ENCODE measurements around the gene ALDH3A1. TPM values are rescaled to one million over a fixed set of nuclear protein-coding genes. Genes with fewer than 3 reads are reported as not detected.

The ALDH3A1 gene
- total RNA-seq, 1 experiment from 2014 or later: not detected

GRCh38 chr17:19752216-19753050 is 4.3 kb upstream of the ALDH3A1 start:
- H3K4me1 ChIP-seq: no peaks in the 10 kb centered on the region
- H3K36me3 ChIP-seq: no peaks in the 10 kb centered on the region
- H3K27ac ChIP-seq: no peak overlapping the region
- H3K27me3 ChIP-seq: peaks cover 41% of the 10 kb centered on the region
- DNase-seq: no peak
- H3K9me3 ChIP-seq (replicated peaks): no peaks in the 10 kb centered on the region
- no peak overlapping the region for H3K4me3 ChIP-seq

- Histone ChIP-seq H3K4me3 (no peak overlapping the region), H3K9me3 (replicated peaks) (no peaks in the 10 kb centered on the region), H3K27me3 (peaks cover 45% of the 10 kb centered on the region), H3K27ac (no peak overlapping the region), H3K36me3 (no peaks in the 10 kb centered on the region), H3K4me1 (no peaks in the 10 kb centered on the region)
- no peak for DNase-seq
Observed at GRCh38 chr17:19750835-19751234, 2.7 kb upstream of the ALDH3A1 start.

DNA sequence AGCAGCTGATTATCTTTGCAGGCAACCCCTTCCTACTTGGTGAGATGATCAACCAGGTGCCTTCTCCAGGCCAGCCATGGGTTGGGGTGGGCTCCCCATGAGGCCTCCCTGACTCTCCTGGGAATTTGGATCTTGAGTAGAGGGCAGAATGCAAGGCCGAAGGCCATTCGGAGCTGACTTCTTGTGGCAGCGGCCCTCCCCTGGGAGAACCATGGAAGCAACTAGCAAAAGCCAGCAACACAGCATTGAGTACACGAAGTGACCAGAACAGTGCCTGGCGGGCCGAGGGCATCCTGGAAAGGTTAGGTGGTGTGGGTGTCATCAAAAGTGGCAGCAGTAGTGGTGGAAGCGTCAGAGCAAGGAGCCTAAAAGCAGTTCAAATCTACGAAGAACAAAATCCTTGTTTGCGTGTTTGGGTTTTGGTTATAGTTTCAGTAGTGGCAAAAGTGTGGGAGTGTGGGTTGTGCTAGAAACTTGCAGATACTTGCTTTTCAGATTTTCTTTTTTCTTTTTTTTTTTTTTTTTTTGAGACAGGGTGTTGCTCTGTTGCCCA is 2.0 kb upstream of the ALDH3A1 start:
- Histone ChIP-seq H3K36me3 (no peaks in the 10 kb centered on the region), H3K4me1 (no peaks in the 10 kb centered on the region), H3K9me3 (replicated peaks) (no peaks in the 10 kb centered on the region), H3K27ac (no peak overlapping the region), H3K4me3 (no peak overlapping the region), H3K27me3 (peaks cover 49% of the 10 kb centered on the region)
- no peak for DNase-seq

GRCh38 chr17:19748807-19749193 is 702 bp upstream of the ALDH3A1 start:
- H3K36me3 ChIP-seq: no peaks in the 10 kb centered on the region
- no peak for DNase-seq
- H3K27me3 ChIP-seq: peaks cover 45% of the 10 kb centered on the region
- no peak overlapping the region for H3K27ac ChIP-seq
- H3K9me3 ChIP-seq (replicated peaks): no peaks in the 10 kb centered on the region
- no peaks in the 10 kb centered on the region for H3K4me1 ChIP-seq
- no peak overlapping the region for H3K4me3 ChIP-seq

DNA sequence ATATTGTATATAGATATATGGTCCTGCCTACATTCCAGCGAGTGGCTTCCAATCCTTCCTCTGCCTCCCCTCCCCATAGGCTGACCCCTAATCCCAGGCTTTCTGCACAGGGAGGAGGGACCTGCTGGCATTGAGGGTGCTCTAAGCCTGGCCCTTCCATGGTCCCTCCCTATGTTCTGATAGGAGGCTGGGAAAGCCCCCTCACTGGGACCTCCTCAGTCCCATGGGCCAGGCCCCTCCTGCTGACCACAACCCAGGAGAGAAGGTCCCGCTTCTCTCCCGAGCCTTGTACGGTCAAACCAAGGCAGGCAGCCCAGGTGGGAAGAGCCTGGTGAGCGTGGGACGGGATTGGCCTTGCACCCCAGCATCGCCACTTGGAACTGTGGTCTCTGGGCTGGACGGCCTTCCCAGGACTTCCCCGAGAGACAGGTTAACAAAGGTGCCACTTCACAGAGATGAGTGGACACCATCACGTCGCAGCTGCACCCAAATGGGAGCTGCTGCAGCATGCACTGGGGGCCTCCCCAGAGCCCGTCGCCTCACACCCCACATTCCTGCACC is 859 bp downstream of the ALDH3A1 start:
- DNase-seq: no peak
- peaks cover 38% of the 10 kb centered on the region for H3K27me3 ChIP-seq
- no peaks in the 10 kb centered on the region for H3K4me1 ChIP-seq
- no peak overlapping the region for H3K4me3 ChIP-seq
- H3K36me3 ChIP-seq: no peaks in the 10 kb centered on the region
- H3K27ac ChIP-seq: no peak overlapping the region
- H3K9me3 ChIP-seq (replicated peaks): no peaks in the 10 kb centered on the region

DNA sequence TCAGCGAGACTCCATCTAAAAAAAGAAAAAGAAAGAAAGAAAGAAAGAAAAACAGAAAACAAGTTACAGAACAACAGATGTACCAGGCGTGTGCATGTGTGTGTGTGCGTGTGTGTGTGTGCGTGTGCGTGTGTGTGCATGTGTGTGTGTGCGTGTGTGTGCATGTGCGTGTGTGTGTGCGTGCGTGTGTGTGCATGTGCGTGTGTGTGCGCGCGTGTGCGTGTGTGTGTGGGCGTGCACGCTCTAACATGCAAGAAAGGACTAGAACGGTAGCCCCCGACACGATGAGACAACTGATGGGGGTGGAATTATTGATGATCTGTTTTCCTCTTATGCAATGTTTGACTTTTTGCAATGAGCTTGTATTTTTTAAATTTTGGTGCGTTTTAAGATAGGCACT is 1.6 kb downstream of the ALDH3A1 start:
- H3K4me3 ChIP-seq: no peak overlapping the region
- peaks cover 38% of the 10 kb centered on the region for H3K27me3 ChIP-seq
- no peaks in the 10 kb centered on the region for H3K9me3 ChIP-seq (replicated peaks)
- no peaks in the 10 kb centered on the region for H3K36me3 ChIP-seq
- no peaks in the 10 kb centered on the region for H3K4me1 ChIP-seq
- no peak overlapping the region for H3K27ac ChIP-seq
- no peak for DNase-seq

DNA sequence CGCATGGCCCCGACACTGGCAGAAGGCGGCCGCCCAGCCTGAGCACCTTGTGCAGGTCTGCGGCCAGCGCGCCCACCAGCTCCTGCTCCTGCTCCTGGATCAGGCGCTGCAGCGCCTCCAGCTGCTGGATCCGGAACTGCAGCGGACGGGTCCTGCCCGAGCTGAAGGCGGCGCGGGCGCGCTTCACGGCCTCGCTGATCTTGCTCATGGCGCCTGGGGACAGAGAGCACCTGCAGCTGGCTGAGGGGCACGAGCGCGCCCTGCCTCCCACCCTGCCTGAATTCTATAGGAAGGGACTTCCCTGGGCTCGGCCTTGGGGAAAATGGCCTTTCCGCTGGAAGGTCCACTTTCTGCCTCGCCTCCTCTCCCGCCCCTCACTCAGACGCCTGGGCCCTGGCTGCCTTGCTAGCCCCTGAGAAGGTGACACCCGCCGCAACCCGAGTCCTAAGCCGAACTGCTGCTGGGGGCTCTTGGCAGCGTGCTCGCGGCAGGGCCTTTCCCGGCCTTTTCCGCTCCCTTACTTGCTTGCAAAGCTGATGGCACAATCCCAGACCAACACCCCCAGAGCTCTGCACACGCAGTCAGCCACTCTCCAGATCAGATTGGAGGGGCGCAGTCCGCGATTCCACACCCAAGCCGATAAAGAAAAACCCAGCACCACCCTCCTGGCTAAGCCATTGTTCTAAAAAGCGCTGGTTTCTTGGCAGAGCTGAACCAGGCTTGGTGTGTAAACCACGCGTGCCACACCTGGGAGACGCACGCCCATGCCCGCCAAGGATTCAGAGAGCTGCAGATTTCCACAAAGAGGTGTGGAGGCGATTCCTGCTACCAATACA is 3.0 kb downstream of the ALDH3A1 start:
- Histone ChIP-seq H3K36me3 (no peaks in the 10 kb centered on the region), H3K4me1 (no peaks in the 10 kb centered on the region), H3K9me3 (replicated peaks) (no peaks in the 10 kb centered on the region), H3K27ac (no peak overlapping the region), H3K27me3 (peaks cover 37% of the 10 kb centered on the region), H3K4me3 (no peak overlapping the region)
- DNase-seq: peak; percentile 51 to 56

- H3K9me3 ChIP-seq (replicated peaks): no peaks in the 10 kb centered on the region
- H3K4me1 ChIP-seq: no peaks in the 10 kb centered on the region
- H3K36me3 ChIP-seq: no peaks in the 10 kb centered on the region
- no peak overlapping the region for H3K4me3 ChIP-seq
- H3K27me3 ChIP-seq: peaks cover 32% of the 10 kb centered on the region
- DNase-seq: no peak
- no peak overlapping the region for H3K27ac ChIP-seq
Observed at GRCh38 chr17:19744492-19744891, 3.6 kb downstream of the ALDH3A1 start.

DNA sequence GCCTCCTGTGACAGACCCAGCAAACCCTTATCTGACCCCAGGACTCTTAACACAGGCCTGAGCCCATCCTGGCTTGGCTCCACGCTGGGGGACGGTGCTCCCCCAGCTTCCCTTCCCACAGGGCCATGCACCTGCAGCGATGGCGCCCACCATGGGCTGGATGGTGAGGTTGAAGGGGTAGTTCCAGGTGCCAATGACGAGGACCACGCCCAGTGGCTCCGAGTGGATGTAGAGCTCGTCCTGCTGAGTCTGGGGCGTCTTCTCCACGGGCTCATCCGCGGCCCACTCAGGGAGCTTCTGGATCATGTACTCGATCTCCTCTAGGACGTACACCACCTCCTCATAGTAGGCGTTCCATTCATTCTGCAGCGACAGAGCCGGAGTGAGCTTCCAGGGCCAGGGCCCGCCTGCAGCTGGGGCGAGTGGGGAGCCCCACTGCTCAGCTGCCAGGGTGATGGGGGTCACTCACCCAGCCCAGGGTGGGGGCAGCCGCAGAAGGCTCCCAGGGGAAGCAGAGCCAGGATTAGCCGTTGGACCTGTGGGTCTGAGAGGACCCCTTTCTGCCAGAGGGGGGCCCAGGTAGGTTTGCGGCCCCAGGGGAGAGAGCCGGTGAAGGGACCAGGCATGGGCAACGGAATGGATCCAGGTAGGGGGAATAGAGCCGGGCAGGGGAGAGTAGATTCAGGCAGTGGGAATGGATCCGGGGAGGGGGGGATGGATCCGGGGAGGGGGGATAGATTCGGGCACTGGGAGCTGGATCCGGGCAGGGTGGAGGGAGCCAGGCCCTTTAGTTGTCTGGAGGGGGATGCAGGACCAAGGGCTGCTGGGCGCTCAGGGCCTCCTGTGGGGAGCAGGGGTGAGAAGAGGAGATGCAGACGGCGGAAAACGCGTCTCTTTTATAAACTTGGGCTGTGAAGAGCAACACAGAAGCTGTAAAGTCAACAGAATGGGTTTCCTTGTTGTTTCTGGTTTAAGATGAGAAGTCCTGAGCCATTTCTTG is 4.7 kb downstream of the ALDH3A1 start:
- Histone ChIP-seq H3K27me3 (peaks cover 23% of the 10 kb centered on the region), H3K9me3 (replicated peaks) (no peaks in the 10 kb centered on the region), H3K27ac (no peak overlapping the region), H3K4me1 (no peaks in the 10 kb centered on the region), H3K4me3 (no peak overlapping the region), H3K36me3 (no peaks in the 10 kb centered on the region)
- DNase-seq: no peak

GRCh38 chr17:19742495-19742894 is 5.6 kb downstream of the ALDH3A1 start:
- no peak for DNase-seq
- Histone ChIP-seq H3K9me3 (replicated peaks) (no peaks in the 10 kb centered on the region), H3K4me3 (no peak overlapping the region), H3K4me1 (no peaks in the 10 kb centered on the region), H3K27ac (no peak overlapping the region), H3K36me3 (no peaks in the 10 kb centered on the region), H3K27me3 (peaks cover 18% of the 10 kb centered on the region)

GRCh38 chr17:19741832-19742457 is 6.2 kb downstream of the ALDH3A1 start:
- Histone ChIP-seq H3K36me3 (no peaks in the 10 kb centered on the region), H3K27ac (no peak overlapping the region), H3K27me3 (peaks cover 15% of the 10 kb centered on the region), H3K4me3 (no peak overlapping the region), H3K4me1 (no peaks in the 10 kb centered on the region), H3K9me3 (replicated peaks) (no peaks in the 10 kb centered on the region)
- DNase-seq: no peak

- Histone ChIP-seq H3K36me3 (no peaks in the 10 kb centered on the region), H3K9me3 (replicated peaks) (no peaks in the 10 kb centered on the region), H3K27me3 (peaks cover 11% of the 10 kb centered on the region; the same call in 1 of the 2 replicates), H3K4me1 (no peaks in the 10 kb centered on the region), H3K4me3 (no peak overlapping the region), H3K27ac (no peak overlapping the region)
- no peak for DNase-seq
Observed at GRCh38 chr17:19740933-19741332, 7.2 kb downstream of the ALDH3A1 start.

DNA sequence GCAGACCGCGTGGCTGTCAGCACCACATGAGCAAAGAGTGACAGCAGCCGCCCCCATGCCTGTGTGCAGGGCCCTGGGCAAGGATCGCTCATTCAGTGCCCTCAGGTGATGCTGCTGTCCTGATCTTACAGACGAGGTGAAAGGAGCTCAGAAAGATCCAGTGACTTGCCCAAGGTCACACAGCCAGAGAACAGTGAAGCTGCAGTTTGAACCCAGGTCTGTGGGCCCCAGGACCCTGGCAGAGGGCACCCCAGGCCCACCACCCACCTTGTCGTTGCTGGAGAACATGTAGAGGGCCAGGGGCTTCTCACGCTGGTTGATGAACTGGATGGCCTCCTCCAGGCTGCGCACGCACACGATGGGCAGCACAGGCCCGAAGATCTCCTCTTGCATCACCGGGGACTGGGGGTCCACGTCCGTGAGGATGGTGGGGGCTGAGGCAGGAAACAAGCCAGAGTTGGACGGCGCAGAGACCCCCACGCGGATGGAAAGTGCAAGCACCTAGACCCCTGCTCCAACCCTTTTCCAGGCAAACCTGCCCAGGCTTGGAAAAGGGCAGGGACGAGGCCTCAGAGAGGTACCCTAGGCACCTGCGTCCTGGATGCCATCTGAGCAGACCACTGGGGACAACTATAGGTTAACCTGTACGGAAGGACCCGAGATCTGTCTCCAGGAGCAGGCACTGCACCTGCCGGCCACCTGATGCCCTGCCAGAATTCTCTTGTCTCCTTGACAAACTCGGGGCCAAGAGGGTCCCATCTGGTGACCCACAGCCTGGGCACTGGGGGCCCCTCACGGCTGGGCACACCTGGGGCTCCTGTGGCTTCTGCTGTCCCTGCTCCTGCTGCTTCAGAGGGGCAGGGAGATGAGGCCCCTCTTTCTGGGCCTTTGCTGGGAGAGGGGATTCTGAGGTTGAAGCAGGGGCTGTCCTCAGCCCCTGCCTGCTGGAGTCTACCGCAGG is 8.6 kb downstream of the ALDH3A1 start:
- Histone ChIP-seq H3K36me3 (no peaks in the 10 kb centered on the region), H3K27me3 (peaks cover 5% of the 10 kb centered on the region; the same call in 1 of the 2 replicates), H3K9me3 (replicated peaks) (no peaks in the 10 kb centered on the region), H3K27ac (no peak overlapping the region), H3K4me1 (no peaks in the 10 kb centered on the region), H3K4me3 (no peak overlapping the region)
- DNase-seq: no peak

Measured in SJCRH30 (cell line).